Skin epidermis (tissue), 12 donors: ENCODE measurements around the gene RANBP10.
A peak's percentile ranks its signal among the peaks of the same experiment; 100 is the strongest.
"Not testable (repeated sequence)": the region's sequence is repeated elsewhere in the genome, so short reads cannot be mapped to it uniquely, and the experiment has no call there.

Source experiments
- H3K27ac ChIP-seq, 21 experiments: fragments of 200-600 bp; sonication (generic) in 11 of 21; one replicate each; pipeline ENCODE4 v1.5.0; 2020; ENCODE audit warnings: mild to moderate bottlenecking in 3 of 21, inconsistent platforms in 2 of 21, moderate library complexity in 2 of 21
- H3K4me3 ChIP-seq, 7 experiments: fragments of 200-600 bp; sonication (generic) in 2 of 7; one replicate each; pipeline ENCODE4 v1.5.0; 2020; ENCODE audit warnings: inconsistent platforms in 2 of 7, mild to moderate bottlenecking in 2 of 7, moderate library complexity in 1 of 7

RANBP10 gene

DNA sequence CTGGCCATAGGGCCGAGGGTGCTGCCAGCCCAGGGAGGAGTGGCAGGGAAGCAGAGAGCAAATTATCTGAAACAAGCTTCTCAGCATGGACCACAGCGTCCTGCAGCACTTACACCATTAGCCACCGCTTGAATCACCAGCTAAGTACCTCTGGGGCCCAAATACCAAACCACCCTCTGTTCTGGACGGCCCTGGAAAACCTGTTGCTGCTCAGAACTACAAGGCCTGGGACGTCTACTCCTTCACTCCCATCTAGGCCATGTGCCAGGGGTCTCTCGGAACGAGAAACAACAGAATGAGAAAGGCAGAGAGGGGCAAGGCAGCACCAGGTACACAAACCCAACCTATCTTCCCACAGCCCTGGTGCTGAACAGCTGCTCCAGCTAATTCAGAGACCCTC, 47.4 kb downstream of the RANBP10 start:
- no peak overlapping the region for H3K27ac ChIP-seq

DNA sequence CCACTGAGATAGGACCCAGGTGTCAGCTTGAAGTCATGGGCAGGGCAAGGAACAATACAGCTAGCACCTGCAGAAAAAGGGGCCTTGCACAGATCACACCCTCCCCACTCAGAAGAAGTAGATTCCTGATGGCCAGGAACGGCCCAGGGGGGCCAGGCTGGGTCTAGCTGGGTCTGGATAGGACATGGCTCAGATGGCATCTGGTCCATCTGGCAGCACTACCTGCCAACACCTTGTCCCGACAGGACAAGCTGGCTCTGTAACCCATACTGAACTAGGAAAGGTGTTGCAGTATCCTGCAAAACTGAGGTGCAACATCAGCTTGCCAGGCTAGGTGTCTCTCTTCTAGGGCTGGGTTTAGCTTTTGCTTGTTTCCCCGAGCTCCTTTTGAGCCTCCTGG, 48.4 kb downstream of the RANBP10 start:
- no peak overlapping the region for H3K27ac ChIP-seq
- no peak overlapping the region for H3K4me3 ChIP-seq

More for the DNA sequence above, 47.4 kb downstream of the RANBP10 start:
- no peak overlapping the region for H3K4me3 ChIP-seq

DNA sequence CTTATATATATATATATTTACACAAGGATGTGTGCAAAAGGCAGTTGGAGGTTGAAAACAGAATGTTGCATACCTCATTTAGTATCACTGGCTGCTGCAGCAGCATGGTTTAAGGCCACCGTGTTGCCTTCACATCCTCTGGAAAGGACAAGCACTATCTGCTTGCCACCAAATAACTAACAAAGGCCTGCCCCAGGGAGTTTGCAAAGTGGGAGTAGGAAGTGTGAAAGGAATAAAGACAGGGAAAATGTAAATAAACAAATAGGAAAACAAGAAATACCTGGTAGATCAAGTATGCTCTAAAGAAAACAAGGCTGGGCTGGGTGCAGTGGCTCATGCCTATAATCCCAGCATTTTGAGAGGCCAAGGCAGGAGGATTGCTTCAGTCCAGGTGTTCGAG, 53.7 kb downstream of the RANBP10 start:
- H3K4me3 ChIP-seq, result no peak overlapping the region

DNA sequence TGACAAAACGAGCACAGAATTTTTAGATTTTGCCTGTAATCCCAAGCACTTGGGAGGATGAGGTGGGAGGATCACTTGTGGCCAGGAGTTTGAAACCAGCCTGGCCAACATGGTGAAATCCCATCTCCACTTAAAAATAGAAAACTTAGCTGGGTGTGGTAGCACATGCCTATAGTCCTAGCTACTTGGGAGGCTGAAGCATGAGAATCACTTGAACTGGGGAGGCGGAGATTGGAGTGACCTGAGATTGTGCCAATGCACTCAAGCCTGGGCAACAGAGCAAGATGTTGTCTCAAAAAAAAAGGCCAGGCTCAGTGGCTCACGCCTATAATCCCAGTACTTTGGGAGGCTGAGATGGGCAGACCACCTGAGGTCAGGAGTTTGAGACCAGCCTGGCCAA, 55.0 kb downstream of the RANBP10 start:
- H3K4me3 ChIP-seq, H3K27ac ChIP-seq: not testable (repeated sequence)

More for the DNA sequence above, 53.7 kb downstream of the RANBP10 start:
- no peak overlapping the region for H3K27ac ChIP-seq

DNA sequence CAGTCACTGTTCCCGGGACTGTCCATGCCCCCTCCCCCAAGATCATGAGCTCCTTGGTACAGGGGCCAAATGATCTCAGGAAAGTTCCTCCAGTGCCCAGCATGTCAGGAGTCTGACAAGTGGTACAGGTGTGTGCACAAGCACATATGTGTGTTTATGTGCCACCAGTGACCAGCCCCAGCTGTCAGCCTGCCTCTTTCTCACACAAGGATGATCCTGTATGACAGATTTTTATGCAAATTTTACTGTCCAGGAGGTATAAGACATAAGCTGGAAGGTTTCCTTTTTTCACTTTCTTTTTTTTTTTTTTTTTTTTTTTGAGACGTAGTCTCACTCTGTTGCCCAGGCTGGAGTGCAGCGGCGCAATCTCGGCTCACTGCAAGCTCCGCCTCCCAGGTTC, 55.9 kb downstream of the RANBP10 start:
- Histone ChIP-seq H3K27ac (peak overlapping the region in 1 of 21 experiments; percentile 17), H3K4me3 (no peak overlapping the region)

DNA sequence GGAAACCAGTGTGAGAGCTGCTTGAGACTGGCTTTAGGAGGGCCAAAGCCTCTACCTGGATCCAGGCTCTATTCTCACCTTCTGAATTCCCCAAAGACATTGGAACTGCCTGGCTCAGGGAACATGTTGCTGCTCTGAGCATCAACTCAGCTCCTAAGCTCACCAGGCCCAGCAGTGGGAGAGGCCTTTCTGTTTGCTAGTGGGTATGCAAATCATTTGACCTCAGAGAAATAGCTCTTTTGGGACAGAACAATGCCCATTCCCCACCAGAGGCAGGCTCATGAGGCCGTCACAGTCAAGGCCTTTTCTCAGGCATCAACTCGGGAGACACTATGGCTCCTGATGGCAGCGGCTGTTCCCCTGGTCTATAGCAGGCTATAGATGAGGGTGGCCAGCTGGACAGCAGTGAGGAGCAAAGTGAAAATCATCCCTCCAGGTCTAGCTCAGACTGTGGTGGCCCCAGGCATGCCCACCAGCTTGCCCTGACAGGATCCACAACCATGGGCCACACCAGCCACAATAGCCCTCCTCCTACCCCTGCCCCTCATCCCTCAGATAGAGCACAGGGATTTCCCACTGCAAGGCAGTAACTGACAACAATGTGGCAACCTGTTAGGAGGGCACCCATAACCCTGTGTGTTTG, 56.8 kb downstream of the RANBP10 start:
- Histone ChIP-seq H3K4me3 (no peak overlapping the region), H3K27ac (peak overlapping the region in 10 of 21 experiments; percentile 1 to 72 (median 29))

DNA sequence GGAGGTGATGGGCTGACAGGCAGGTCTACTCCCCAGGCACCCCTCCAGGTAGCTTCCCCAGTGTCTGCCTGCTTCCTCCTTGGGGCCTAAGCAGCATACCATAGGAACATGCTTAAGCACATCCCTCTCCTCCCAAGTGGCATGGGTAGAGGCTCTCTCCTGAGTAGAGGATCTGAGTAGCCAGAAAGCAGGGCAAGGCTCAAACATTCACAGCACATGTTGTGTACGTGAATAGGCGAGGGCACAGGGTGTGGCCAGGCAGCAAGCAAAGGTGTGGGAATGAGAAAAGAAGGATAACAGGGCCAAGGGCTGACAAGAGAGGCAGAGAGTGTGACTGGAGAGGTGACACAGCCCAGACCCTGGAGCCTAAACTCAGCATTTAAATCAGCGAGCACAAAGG, 57.5 kb downstream of the RANBP10 start:
- Histone ChIP-seq H3K4me3 (no peak overlapping the region), H3K27ac (peak overlapping the region in 9 of 21 experiments; percentile 1 to 72 (median 29))

DNA sequence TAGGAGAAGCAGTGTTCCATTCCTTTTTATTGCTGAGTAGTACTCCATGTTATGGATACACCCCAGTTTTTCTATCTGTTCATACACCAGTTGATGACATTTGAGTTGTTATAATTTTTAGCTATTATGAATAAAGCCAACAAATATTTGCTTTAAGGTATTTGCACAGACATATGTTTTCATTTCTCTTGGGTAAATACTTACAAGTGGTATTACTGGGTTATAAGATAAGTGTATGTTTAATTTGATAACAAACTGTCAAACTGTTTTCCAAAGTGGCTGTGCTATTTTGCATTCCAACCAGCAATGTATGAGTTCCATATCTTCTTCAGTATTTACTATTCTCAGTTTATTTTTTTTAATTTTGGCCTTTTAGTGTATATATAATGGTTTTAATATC, 59.5 kb downstream of the RANBP10 start:
- H3K27ac ChIP-seq, result no peak overlapping the region
- no peak overlapping the region for H3K4me3 ChIP-seq

DNA sequence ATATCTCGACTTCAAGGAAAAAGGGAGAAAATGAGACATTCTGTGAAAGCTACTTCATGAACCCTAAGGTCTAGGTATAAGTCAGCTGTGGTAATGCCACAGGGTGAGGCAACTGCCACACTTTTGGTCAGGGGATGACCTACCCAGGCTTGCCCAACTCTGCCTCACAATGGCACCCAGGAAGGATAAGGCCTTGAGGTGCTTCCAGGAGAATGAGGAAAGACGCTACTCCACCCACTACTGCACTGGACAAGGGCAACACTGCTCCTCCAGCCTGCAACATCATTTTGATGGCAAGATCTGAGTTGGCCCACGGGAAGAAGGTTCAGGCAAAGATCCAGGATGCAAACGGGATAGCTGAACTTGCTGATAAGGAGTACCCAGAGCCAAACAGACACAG, 65.2 kb downstream of the RANBP10 start:
- H3K27ac ChIP-seq, result no peak overlapping the region

DNA sequence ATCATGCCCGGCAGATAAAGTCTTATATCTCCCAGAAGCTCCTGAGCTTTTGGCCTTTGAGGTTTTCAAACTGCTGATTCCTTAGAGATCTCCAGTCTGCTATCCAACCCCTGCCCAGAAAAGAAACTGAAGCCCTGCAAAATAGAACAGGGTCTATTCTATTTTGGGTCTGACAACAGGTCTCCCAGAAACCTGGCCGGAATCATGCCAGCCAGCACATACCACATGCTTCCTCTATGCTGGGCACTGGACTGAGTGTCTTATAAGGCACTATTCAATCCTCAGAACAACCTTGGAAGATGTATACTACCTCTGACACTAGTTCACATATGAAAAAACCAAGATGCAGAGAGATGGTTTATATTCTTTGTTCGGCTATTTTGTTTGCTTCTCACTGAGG, 66.0 kb downstream of the RANBP10 start:
- Histone ChIP-seq H3K27ac (no peak overlapping the region), H3K4me3 (no peak overlapping the region)

More for the DNA sequence above, 65.2 kb downstream of the RANBP10 start:
- H3K4me3 ChIP-seq, result no peak overlapping the region

DNA sequence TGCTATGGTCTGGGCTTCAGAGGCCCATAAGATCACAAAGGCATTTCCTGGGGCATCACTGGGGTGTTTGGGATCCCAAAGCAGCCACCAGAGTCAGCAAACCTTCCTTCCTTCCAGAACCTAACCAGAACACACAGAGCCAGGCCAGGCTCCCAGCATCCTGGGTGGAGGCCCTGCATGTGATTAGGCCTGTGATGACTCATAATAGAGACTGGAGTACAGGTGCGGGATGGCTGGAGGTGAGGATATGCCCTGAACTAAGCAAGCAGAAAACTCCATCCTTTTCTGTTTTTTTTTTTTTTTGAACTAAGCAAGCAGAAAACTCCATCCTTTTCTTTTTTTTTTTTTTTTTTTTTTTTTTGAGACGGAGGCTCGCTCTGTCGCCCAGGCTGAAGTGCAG, 69.5 kb downstream of the RANBP10 start:
- H3K27ac ChIP-seq, result no peak overlapping the region
- H3K4me3 ChIP-seq, result no peak overlapping the region

DNA sequence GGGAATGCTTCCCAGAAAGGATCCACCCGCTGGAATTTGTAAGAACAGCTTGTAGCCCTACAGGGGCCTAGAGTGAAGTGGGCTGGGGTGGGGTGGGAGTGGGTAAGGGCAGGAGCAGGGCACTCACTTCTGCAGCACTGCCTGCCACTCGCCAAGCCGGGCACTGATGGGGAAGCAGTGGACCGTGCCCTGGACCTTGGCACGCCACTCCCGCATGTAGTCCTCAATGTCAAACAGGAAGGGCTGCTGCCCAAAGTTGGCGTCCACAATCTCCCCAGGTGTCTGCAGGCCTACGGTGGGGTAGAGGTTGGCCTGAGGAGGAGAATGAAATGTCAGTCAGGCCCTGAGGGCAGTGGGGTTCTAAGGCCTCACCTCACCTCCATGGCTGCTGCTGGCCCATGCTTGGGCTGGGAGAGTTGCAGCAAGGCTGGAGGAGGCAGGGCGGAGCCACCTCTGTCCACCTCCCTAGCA, 71.6 kb downstream of the RANBP10 start:
- Histone ChIP-seq H3K27ac (no peak overlapping the region), H3K4me3 (no peak overlapping the region)

DNA sequence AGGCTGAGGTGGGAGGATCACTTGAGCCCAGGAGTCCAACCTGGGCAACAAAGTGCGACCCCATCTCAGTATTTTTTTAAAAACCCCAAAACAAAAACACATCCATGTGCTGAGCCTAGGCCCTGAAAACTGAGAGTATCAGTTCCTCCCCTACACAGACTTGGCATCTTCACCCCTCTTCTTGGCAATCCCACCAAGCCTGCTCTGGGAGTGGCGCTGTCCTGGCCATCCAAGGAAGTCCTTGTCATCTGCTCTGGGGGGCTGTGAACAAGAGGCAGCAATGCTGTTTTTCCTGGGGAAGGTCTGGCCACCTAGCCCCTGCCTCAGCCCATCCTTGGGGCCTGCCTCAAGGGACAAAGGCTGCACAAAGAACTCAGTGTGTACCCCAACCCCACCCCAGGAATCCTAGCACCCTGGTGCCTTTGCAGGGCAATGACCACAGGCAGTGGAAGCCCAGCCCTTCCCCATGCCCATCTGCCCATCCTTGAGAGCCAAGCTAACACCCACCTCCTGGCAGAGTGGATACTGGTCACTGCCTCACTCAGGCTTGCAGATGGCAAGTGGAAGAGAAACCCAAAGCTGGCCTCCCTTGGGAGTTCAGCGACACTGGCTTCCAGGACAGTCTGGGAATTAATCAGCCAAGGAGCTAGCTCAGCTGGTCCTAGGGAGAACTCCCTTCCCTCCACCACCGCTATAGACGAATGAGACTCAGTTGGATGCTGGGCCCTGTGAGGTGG, 72.5 kb downstream of the RANBP10 start:
- H3K4me3 ChIP-seq, result no peak overlapping the region
- no peak overlapping the region for H3K27ac ChIP-seq

DNA sequence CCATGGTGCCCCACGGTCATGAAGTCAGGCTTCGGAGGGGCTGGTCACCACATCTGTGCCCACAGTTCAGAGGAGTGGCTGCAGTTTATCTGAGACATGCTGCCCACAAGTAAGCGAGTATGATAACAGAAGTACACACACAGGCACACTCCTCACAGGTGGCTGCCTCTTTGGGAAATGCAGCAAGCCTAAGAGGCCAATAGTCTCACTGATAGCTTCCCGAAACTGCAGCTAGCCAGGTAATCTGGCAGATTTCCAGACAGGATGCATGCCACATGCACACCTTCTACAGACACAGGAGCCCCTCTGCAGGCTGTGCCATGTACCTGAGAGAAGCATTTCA, 74.6 kb downstream of the RANBP10 start:
- no peak overlapping the region for H3K27ac ChIP-seq
- H3K4me3 ChIP-seq, result no peak overlapping the region

DNA sequence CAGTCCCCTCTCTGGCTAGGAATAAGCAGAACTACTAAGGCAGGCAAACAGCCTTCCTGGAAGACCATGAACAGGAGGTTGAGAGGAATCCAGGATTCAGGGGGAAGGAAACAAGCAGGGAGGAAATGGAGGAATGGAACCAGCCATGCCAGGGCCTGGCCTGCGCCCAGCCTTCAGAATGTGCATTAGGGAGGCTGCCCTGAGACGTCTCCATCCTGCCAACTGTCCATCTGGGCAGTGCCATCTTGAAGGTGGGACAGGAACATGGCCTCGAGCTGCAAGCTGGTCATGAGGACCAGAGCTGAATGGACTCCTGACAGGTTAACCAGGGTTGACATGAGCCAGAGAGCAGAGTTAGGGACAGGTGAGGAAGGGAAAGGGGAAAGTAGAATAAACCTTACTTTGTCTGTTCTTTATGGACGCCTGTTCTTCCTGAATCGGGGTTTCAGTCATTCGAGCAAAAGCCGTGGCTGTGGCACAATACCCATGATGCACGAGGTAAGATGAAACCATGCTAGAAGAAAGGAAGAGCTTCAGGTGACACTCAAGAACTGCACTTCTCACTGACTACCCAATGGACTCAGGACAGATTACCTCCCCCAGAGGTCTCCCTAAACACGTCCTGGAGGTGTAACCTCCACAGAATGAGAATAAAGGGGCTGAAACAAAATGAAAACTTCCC, 75.1 kb downstream of the RANBP10 start:
- Histone ChIP-seq H3K4me3 (no peak overlapping the region), H3K27ac (no peak overlapping the region)

DNA sequence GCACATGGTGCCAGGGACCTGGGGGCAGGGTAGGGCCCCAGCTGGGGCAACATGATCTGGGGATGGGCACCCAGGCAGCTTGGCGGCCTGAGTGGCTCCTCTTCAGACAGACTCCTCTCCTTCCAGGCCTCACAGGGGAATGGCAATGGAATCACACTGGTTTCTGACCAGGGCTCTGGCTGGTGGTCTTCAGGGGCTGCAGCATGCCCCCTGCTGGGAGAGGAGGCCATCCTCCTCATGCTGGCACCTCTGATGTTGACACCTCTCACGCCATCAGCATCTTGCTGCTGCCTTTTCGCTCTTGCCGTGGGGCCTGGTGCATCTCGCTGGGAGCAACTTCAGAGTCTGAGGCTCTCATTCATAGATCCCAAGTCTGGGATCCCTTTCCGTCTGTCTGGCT, 76.0 kb downstream of the RANBP10 start:
- H3K27ac ChIP-seq, result no peak overlapping the region
- no peak overlapping the region for H3K4me3 ChIP-seq

DNA sequence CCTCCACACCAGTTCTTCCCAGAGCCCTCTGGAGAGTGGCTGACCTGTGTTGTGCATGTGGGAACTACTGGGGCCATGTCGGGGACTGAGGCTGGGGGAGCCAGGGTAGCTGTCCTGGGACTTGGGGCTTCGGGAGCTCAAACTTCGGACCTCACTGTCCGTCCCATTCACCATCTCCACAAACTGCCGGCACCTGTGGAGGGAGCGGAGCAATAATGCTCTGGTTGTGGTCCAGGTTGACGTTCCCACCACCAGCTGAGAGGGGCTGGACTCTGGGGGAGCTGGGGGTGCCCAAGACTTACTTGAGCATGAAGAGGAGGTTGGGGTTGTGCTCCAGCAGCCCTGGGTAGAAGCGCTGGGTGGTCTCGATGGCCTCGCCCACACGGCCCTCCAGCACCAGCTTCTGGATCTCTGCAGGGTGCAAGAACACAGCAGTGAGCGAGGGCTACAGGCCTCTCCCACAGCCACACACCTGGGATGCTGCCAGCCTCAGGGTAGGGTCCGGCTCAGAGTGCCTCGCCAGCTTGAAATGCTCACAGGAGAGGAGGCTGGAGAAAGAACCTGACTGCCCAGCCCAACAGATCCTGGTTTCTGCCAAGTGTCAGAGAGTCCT, 76.6 kb downstream of the RANBP10 start:
- no peak overlapping the region for H3K27ac ChIP-seq

DNA sequence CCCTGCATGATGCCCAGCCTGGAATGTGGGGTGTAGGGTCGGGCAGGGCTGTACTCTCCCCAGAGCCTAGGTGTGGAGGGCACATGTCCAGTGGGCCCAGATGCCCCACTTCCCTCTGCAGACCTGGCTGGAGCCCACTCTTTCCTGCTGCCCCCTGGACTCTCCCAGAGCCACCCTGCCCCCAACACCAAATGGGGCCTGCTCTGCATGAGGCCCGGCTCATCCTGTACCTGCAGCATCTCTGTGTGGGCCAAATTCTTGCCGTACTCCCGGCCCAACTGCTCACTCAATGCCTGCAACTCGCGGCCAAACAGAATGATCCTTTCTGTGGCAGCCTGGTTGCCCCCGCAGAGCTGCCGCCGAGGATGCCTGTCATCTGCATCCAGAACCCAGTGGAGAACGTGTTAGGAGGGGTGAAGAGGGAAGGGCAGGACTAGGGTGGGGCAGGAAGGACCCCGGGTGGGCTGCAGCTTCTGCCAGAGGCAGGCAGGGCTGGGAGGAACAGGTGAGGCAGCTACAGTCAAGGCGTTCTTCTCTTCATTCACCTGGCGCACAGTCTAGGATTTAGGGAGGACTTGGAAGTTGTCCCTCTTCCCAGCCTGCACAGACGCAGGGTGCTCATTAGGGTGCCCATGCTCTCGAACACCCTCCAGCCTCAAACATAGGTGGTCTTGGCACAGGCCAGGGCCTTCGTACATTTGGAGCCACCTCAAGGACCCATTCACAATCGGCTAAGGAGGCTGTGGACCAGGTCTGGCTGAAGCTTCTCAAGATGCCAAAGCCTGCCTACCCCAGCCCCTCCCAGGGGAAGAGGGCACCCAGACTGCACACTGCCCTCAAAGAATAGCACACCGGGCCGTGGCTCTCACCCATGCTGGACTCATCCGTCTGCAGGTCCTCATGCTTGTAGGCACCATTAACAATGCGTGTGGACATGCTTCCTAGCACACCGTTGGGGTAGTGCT, 78.6 kb downstream of the RANBP10 start:
- Histone ChIP-seq H3K4me3 (no peak overlapping the region), H3K27ac (no peak overlapping the region)

More for the DNA sequence above, 76.6 kb downstream of the RANBP10 start:
- H3K4me3 ChIP-seq, result no peak overlapping the region
